ENCODE data around the gene FBXO22. TPM values are rescaled to one million over a fixed set of nuclear protein-coding genes. Genes with fewer than 3 reads are reported as not detected.
A peak's percentile ranks its signal among the peaks of the same experiment; 100 is the strongest.

FBXO22 gene
- total and polyA plus RNA-seq, 2 of the 13 experiments (the other 11 are each of a cell fraction or from before 2014, with no cell fraction given), result 45.7 to 112 TPM

DNA sequence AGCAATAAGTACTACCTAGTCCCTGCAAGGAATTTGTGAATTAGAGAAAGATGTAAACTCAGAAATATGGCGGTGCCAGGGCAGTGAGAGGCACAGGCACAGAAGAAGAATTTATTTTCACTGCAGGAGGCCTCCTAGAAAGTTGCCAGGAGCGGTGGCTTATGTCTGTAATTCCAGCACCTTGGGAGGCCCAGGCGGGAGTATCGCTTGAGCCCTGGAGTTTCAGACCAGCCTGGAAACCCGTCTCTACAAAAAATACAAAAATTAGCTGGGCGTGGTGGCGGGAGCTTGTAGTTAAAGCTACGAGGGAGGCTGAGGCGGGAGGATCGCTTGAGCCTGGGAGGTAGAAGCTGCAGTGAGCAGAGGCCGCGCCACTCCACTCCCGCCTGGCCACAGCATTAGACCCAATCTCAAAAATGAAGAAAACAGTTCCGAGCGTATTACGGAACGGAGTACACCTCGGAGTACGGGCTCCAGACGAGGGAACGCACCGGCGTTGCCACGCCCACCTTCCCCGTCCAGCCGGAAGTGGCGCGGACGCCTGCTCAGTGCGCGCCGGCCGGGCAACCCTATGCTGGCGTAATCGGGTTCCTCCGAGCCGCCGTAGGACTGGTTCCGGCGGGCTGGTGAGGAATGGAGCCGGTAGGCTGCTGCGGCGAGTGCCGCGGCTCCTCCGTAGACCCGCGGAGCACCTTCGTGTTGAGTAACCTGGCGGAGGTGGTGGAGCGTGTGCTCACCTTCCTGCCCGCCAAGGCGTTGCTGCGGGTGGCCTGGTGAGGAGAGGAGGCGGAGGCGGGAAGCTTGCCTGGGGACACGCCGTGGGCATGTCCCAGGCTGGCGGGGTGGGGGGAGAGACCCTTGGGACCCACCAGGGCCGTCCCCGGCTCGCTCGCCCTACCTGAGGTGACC lies at the start of gene FBXO22 (continued):
- TF ChIP-seq, protein P1, sequence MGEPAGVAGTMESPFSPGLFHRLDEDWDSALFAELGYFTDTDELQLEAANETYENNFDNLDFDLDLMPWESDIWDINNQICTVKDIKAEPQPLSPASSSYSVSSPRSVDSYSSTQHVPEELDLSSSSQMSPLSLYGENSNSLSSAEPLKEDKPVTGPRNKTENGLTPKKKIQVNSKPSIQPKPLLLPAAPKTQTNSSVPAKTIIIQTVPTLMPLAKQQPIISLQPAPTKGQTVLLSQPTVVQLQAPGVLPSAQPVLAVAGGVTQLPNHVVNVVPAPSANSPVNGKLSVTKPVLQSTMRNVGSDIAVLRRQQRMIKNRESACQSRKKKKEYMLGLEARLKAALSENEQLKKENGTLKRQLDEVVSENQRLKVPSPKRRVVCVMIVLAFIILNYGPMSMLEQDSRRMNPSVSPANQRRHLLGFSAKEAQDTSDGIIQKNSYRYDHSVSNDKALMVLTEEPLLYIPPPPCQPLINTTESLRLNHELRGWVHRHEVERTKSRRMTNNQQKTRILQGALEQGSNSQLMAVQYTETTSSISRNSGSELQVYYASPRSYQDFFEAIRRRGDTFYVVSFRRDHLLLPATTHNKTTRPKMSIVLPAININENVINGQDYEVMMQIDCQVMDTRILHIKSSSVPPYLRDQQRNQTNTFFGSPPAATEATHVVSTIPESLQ (CRISPR knock-in tag; conservative IDR thresholded peaks at IDR 0.05), result peak; percentile 68; the same call in 1 of the 2 replicates
- TF ChIP-seq, protein P2, sequence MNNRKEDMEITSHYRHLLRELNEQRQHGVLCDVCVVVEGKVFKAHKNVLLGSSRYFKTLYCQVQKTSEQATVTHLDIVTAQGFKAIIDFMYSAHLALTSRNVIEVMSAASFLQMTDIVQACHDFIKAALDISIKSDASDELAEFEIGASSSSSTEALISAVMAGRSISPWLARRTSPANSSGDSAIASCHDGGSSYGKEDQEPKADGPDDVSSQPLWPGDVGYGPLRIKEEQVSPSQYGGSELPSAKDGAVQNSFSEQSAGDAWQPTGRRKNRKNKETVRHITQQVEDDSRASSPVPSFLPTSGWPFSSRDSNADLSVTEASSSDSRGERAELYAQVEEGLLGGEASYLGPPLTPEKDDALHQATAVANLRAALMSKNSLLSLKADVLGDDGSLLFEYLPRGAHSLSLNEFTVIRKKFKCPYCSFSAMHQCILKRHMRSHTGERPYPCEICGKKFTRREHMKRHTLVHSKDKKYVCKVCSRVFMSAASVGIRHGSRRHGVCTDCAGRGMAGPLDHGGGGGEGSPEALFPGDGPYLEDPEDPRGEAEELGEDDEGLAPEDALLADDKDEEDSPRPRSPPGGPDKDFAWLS (CRISPR knock-in tag; IDR thresholded peaks at IDR 0.05; ENCODE audit: borderline replicate concordance), result 0 out of 2 replicates have a peak, but pooled peaks have one; percentile 73
- peak; percentile 84; the same call in 1 of the 2 replicates for TF ChIP-seq ZNF451 (CRISPR knock-in tag; IDR thresholded peaks at IDR 0.05)
- TF ChIP-seq, protein P3, sequence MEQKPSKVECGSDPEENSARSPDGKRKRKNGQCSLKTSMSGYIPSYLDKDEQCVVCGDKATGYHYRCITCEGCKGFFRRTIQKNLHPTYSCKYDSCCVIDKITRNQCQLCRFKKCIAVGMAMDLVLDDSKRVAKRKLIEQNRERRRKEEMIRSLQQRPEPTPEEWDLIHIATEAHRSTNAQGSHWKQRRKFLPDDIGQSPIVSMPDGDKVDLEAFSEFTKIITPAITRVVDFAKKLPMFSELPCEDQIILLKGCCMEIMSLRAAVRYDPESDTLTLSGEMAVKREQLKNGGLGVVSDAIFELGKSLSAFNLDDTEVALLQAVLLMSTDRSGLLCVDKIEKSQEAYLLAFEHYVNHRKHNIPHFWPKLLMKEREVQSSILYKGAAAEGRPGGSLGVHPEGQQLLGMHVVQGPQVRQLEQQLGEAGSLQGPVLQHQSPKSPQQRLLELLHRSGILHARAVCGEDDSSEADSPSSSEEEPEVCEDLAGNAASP (CRISPR knock-in tag; IDR thresholded peaks at IDR 0.05; ENCODE audit: borderline replicate concordance), result peak; percentile 35; the same call in 1 of the 2 replicates
- 0 out of 2 replicates have a peak, but pooled peaks have one; percentile 70 for TF ChIP-seq ZBTB20 (CRISPR knock-in tag; IDR thresholded peaks at IDR 0.05; ENCODE audit: borderline replicate concordance, low read depth)
- no peak for TF ChIP-seq ZNF180 (CRISPR knock-in tag; IDR thresholded peaks at IDR 0.05; ENCODE audit: borderline replicate concordance, low read depth)
- peak; percentile 96; the same call in 1 of the 2 replicates for TF ChIP-seq DMAP1 (CRISPR knock-in tag; IDR thresholded peaks at IDR 0.05)
- TF ChIP-seq PCBP1 (IDR thresholded peaks at IDR 0.05; ENCODE audit: borderline replicate concordance, low read depth, low read length), result peak; percentile 74; the same call in 1 of the 2 replicates
- TF ChIP-seq ZNF543 (CRISPR knock-in tag; IDR thresholded peaks at IDR 0.05), result peak; percentile 89
- peak; percentile 84 for TF ChIP-seq YEATS2 (CRISPR knock-in tag; IDR thresholded peaks at IDR 0.05; ENCODE audit: borderline replicate concordance)
- TF ChIP-seq GTF2F1 (IDR thresholded peaks at IDR 0.05; ENCODE audit: low read length), result no peak
- TF ChIP-seq, protein P4, sequence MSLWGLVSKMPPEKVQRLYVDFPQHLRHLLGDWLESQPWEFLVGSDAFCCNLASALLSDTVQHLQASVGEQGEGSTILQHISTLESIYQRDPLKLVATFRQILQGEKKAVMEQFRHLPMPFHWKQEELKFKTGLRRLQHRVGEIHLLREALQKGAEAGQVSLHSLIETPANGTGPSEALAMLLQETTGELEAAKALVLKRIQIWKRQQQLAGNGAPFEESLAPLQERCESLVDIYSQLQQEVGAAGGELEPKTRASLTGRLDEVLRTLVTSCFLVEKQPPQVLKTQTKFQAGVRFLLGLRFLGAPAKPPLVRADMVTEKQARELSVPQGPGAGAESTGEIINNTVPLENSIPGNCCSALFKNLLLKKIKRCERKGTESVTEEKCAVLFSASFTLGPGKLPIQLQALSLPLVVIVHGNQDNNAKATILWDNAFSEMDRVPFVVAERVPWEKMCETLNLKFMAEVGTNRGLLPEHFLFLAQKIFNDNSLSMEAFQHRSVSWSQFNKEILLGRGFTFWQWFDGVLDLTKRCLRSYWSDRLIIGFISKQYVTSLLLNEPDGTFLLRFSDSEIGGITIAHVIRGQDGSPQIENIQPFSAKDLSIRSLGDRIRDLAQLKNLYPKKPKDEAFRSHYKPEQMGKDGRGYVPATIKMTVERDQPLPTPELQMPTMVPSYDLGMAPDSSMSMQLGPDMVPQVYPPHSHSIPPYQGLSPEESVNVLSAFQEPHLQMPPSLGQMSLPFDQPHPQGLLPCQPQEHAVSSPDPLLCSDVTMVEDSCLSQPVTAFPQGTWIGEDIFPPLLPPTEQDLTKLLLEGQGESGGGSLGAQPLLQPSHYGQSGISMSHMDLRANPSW (CRISPR knock-in tag; IDR thresholded peaks at IDR 0.05; ENCODE audit: borderline replicate concordance), result no peak
- TF ChIP-seq NFYB (CRISPR knock-in tag; IDR thresholded peaks at IDR 0.05), result peak; percentile 43; the same call in 1 of the 2 replicates
- no peak for TF ChIP-seq IKZF4 (CRISPR knock-in tag; IDR thresholded peaks at IDR 0.05; ENCODE audit: borderline replicate concordance, low read depth, not compliant biosample characterization)
- TF ChIP-seq NFKBIZ (CRISPR knock-in tag; IDR thresholded peaks at IDR 0.05), result peak; percentile 73; the same call in 1 of the 2 replicates
- TF ChIP-seq, protein P5, sequence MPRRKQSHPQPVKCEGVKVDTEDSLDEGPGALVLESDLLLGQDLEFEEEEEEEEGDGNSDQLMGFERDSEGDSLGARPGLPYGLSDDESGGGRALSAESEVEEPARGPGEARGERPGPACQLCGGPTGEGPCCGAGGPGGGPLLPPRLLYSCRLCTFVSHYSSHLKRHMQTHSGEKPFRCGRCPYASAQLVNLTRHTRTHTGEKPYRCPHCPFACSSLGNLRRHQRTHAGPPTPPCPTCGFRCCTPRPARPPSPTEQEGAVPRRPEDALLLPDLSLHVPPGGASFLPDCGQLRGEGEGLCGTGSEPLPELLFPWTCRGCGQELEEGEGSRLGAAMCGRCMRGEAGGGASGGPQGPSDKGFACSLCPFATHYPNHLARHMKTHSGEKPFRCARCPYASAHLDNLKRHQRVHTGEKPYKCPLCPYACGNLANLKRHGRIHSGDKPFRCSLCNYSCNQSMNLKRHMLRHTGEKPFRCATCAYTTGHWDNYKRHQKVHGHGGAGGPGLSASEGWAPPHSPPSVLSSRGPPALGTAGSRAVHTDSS (CRISPR knock-in tag; conservative IDR thresholded peaks at IDR 0.05), result no peak

Data from HepG2 (cell line).